ENCODE data around the gene LBH. TPM values are rescaled to one million over a fixed set of nuclear protein-coding genes. Genes with fewer than 3 reads are reported as not detected.

Gene LBH
- total RNA-seq, 2 experiments from 2014 or later = 3.0 to 3.7 TPM

DNA sequence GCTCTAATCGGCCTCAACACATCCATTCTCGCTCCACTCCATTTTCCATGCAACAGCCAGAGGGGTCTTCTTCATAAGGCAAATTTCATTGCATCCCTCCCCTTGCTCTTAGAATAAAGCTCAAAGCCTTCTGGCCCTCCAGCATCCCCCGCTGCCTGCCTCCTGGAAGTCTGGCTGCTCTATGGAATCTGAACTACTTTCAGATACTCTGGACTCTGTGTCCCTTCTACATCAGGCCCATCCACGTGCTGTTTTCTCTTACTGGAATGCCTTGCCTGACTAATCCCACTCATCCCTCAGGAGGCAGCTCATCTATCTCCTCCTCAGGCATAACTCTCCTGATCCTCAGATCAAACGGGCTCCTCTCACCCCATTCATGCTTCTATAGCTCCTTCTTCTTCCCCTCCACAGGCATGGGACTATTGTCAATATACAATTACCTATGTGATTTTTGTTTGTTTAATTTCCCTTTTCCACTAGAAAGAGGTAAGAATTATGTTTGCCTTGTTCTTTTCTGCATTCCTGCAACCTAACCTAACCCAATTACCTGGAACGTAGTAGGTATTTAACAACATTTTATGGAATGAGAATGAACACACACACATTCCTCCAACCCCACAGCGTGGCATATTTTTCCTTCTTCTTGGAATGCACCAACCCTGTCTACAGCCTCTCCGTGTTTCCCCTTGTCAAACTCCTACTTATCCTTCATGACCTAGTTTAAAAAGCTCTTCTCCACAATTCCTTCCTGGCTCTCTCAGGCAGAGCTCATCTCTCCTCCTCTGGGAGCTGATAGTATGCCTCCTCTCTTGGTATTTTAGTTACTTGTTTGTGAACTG lies 49.5 kb downstream of the LBH start:
- no peaks in the 10 kb centered on the region for H3K36me3 ChIP-seq (ENCODE audit: insufficient read depth, low read length)
- no peak overlapping the region for H2AFZ ChIP-seq (ENCODE audit: low read length)
- CTCF ChIA-PET (ENCODE audit: unreplicated experiment) = interaction anchor here (0.5 to 1.5 kb wide), 8 partner anchors 10 to 174 kb away, joined by 3 to 4 read pairs (median 3); no protein-coding TSS in a partner anchor
- DNase-seq (ENCODE audit: low spot score) = no peak
- H3K9me3 ChIP-seq (ENCODE audit: low read length) = no peaks in the 10 kb centered on the region
- H3K79me2 ChIP-seq (ENCODE audit: insufficient read depth, low read depth, low read length) = no peaks in the 10 kb centered on the region
- H3K27ac ChIP-seq (ENCODE audit: low read depth, low read length, poor library complexity, severe bottlenecking) = no peak overlapping the region
- intact Hi-C loops (cut with micrococcal nuclease; ENCODE audit: unreplicated experiment) = loop anchor here (10.0 kb wide), 1 partner anchor 974 kb away; no protein-coding TSS in a partner anchor
- POLR2A ChIA-PET = interaction anchor here (0.6 to 4.1 kb wide), 9 partner anchors 9 to 55 kb away, joined by 3 to 30 read pairs (median 4); no protein-coding TSS in a partner anchor
- TF ChIP-seq, protein P1, sequence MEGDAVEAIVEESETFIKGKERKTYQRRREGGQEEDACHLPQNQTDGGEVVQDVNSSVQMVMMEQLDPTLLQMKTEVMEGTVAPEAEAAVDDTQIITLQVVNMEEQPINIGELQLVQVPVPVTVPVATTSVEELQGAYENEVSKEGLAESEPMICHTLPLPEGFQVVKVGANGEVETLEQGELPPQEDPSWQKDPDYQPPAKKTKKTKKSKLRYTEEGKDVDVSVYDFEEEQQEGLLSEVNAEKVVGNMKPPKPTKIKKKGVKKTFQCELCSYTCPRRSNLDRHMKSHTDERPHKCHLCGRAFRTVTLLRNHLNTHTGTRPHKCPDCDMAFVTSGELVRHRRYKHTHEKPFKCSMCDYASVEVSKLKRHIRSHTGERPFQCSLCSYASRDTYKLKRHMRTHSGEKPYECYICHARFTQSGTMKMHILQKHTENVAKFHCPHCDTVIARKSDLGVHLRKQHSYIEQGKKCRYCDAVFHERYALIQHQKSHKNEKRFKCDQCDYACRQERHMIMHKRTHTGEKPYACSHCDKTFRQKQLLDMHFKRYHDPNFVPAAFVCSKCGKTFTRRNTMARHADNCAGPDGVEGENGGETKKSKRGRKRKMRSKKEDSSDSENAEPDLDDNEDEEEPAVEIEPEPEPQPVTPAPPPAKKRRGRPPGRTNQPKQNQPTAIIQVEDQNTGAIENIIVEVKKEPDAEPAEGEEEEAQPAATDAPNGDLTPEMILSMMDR (conservative IDR thresholded peaks at IDR 0.05; ENCODE audit: low read length) = no peak
- TF ChIP-seq EZH2phosphoT487 (IDR thresholded peaks at IDR 0.05; ENCODE audit: borderline replicate concordance, low read depth, low read length) = no peak
- BruUV-seq (replicated peaks) = no TSS peak
- peaks cover 21% of the 10 kb centered on the region for H3K4me1 ChIP-seq (ENCODE audit: insufficient read depth, low read length, poor library complexity, severe bottlenecking)
- H4K20me1 ChIP-seq (ENCODE audit: insufficient read depth, low read length) = no peaks in the 10 kb centered on the region
- H3K4me2 ChIP-seq (ENCODE audit: low read length) = no peak overlapping the region
- no peak overlapping the region for H3K4me3 ChIP-seq (ENCODE audit: low read depth, low read length, poor library complexity, severe bottlenecking)
- H3K9me2 ChIP-seq (ENCODE audit: insufficient read depth, low read length) = no peaks in the 10 kb centered on the region

DNA sequence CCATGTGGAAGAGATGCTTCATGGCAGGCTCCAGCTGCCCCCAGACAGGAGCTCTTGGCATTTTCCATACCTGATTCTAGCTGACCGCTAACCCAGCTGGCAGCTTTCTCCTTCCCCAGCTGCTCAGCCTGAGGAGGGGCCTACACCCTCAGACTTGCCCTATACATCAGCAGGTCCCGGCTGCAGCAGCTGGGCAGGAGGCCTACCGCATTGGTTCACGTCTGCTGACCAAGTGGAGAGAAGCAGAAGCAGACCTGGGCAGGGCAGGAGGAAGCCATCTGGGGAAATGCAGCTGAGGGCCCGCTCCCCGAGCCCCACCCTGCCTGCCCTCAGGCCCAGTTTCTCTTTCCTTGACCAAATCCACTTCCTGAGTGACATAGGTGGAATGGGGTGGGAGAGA lies 50.7 kb downstream of the LBH start:
- CTCF ChIA-PET (ENCODE audit: unreplicated experiment) = interaction anchor here (0.9 to 1.5 kb wide), 4 partner anchors 11 to 430 kb away, joined by 3 to 4 read pairs (median 4); no protein-coding TSS in a partner anchor

More for the DNA sequence above, 50.7 kb downstream of the LBH start:
- Histone ChIP-seq H3K4me3 (ENCODE audit: low read depth, low read length, poor library complexity, severe bottlenecking) (no peak overlapping the region), H3K4me1 (ENCODE audit: insufficient read depth, low read length, poor library complexity, severe bottlenecking) (peaks cover 28% of the 10 kb centered on the region), H4K20me1 (ENCODE audit: insufficient read depth, low read length) (no peaks in the 10 kb centered on the region), H2AFZ (ENCODE audit: low read length) (peak overlapping the region; percentile 34; the same call in 1 of the 2 replicates), H3K9me2 (ENCODE audit: insufficient read depth, low read length) (no peaks in the 10 kb centered on the region), H3K27ac (ENCODE audit: low read depth, low read length, poor library complexity, severe bottlenecking) (no peak overlapping the region), H3K9me3 (ENCODE audit: low read length) (no peaks in the 10 kb centered on the region), H3K79me2 (ENCODE audit: insufficient read depth, low read depth, low read length) (no peaks in the 10 kb centered on the region), H3K4me2 (ENCODE audit: low read length) (no peak overlapping the region), H3K36me3 (ENCODE audit: insufficient read depth, low read length) (no peaks in the 10 kb centered on the region)
- intact Hi-C loops (cut with micrococcal nuclease; ENCODE audit: unreplicated experiment) = loop anchor here (10.0 kb wide), 1 partner anchor 973 kb away; no protein-coding TSS in a partner anchor
- BruUV-seq (replicated peaks) = no TSS peak
- POLR2A ChIA-PET = interaction anchor here (0.6 to 4.1 kb wide), 8 partner anchors 11 to 188 kb away, joined by 3 to 30 read pairs (median 4); no protein-coding TSS in a partner anchor
- TF ChIP-seq, protein P1 (conservative IDR thresholded peaks at IDR 0.05; ENCODE audit: low read length) = no peak
- no peak for TF ChIP-seq EZH2phosphoT487 (IDR thresholded peaks at IDR 0.05; ENCODE audit: borderline replicate concordance, low read depth, low read length)
- DNase-seq (ENCODE audit: low spot score) = peak; percentile 86

Measured in OCI-LY7 (cell line).